PC-9 (cell line): Measurements from ENCODE around the gene GASK1B.

Experiments
- EZH2 ChIP-seq: fragments of 200-600 bp; sonication (generic); IDR thresholded peaks from 2 replicates; pipeline ENCODE4 v1.8.0; 2017; ENCODE audit warnings: antibody characterized with exemption, low read depth
- TF ChIP-seq, protein P1 (sequence below): fragments of 200-600 bp; sonication (generic); conservative IDR thresholded peaks from 2 replicates; pipeline ENCODE4 v1.6.1; 2017; ENCODE audit warnings: mixed run types, antibody characterized with exemption, mild to moderate bottlenecking, moderate library complexity

DNA sequence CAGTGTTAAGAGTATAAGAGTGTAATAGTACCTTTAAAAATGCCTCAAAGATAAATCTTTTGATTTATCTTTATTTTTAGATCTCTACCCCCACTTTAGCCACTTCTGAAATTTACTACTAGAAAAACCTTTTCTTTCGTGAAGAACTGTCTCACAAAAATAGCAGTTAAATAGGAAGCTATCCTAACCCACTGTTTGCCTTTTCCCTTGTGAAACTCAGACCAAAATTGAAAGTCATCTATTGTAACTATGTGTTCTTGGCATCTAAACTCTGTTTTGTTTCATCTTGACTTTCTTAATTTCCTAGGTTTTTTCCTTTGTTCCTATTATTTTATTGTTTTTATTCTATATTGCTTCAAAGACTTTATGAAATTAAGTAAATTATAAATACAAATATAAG is 29.7 kb upstream of the GASK1B start:
- TF ChIP-seq, protein P1, sequence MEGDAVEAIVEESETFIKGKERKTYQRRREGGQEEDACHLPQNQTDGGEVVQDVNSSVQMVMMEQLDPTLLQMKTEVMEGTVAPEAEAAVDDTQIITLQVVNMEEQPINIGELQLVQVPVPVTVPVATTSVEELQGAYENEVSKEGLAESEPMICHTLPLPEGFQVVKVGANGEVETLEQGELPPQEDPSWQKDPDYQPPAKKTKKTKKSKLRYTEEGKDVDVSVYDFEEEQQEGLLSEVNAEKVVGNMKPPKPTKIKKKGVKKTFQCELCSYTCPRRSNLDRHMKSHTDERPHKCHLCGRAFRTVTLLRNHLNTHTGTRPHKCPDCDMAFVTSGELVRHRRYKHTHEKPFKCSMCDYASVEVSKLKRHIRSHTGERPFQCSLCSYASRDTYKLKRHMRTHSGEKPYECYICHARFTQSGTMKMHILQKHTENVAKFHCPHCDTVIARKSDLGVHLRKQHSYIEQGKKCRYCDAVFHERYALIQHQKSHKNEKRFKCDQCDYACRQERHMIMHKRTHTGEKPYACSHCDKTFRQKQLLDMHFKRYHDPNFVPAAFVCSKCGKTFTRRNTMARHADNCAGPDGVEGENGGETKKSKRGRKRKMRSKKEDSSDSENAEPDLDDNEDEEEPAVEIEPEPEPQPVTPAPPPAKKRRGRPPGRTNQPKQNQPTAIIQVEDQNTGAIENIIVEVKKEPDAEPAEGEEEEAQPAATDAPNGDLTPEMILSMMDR: no peak
- no peak for TF ChIP-seq EZH2
